Calu3 (cell line): ENCODE data around the gene IFI27L2. TPM values are rescaled to one million over a fixed set of nuclear protein-coding genes. Genes with fewer than 3 reads are reported as not detected.

Experiments used
- BruUV-seq: library from RNA; stranded (reverse); fragments of 400-500 nt; replicated peaks from 2 replicates; lab custom pipeline; 2021; lab: Mats Ljungman, UMichigan
- CTCF ChIA-PET: fragments of 300-600 bp; sonication (Branson Sonifier 250); formaldehyde crosslinking; loops from one replicate; lab custom pipeline; 2022; ENCODE audit warnings: antibody characterized with exemption; lab: Charles Lee
- DNase-seq: peaks from one replicate; pipeline ENCODE4 v3.0.0; 2022
- H3K27ac Mint-ChIP-seq: one replicate; pipeline ENCODE4 v1.8.0; 2022; ENCODE audit warnings: mixed read lengths; ENCODE audit not compliant: unreplicated experiment
- H3K27me3 Mint-ChIP-seq: one replicate; pipeline ENCODE4 v1.8.0; 2022; ENCODE audit warnings: mixed read lengths; ENCODE audit not compliant: unreplicated experiment
- H3K36me3 Mint-ChIP-seq: one replicate; pipeline ENCODE4 v1.8.0; 2022; ENCODE audit warnings: mild to moderate bottlenecking, moderate library complexity, mixed read lengths; ENCODE audit not compliant: insufficient read depth, unreplicated experiment
- H3K4me1 Mint-ChIP-seq: one replicate; pipeline ENCODE4 v1.8.0; 2022; ENCODE audit warnings: mild to moderate bottlenecking, low read depth, mixed read lengths; ENCODE audit not compliant: unreplicated experiment
- H3K4me3 Mint-ChIP-seq: one replicate; pipeline ENCODE4 v1.8.0; 2022; ENCODE audit warnings: mild to moderate bottlenecking, low read depth, moderate library complexity, mixed read lengths; ENCODE audit not compliant: unreplicated experiment
- H3K9me3 Mint-ChIP-seq: one replicate; pipeline ENCODE4 v1.8.0; 2022; ENCODE audit warnings: low read depth, mixed read lengths; ENCODE audit not compliant: unreplicated experiment
- intact Hi-C: fragments of 100-400 bp; cut with micrococcal nuclease; formaldehyde crosslinking; loops from one replicate; pipeline ENCODE4 v1.10.0; 2022; ENCODE audit not compliant: unreplicated experiment
- total RNA-seq: library from RNA; stranded (reverse); gene quantifications from 2 replicates; pipeline ENCODE4 v1.2.3, GENCODE V29; 2022
- TF ChIP-seq, protein P1 (sequence below): fragments of 200-600 bp; IDR thresholded peaks from one replicate; pipeline ENCODE4 v1.8.0; 2022; ENCODE audit warnings: antibody characterized with exemption; ENCODE audit not compliant: unreplicated experiment

Gene IFI27L2
- total RNA-seq, 1 experiment from 2014 or later, result 40.4 TPM

DNA sequence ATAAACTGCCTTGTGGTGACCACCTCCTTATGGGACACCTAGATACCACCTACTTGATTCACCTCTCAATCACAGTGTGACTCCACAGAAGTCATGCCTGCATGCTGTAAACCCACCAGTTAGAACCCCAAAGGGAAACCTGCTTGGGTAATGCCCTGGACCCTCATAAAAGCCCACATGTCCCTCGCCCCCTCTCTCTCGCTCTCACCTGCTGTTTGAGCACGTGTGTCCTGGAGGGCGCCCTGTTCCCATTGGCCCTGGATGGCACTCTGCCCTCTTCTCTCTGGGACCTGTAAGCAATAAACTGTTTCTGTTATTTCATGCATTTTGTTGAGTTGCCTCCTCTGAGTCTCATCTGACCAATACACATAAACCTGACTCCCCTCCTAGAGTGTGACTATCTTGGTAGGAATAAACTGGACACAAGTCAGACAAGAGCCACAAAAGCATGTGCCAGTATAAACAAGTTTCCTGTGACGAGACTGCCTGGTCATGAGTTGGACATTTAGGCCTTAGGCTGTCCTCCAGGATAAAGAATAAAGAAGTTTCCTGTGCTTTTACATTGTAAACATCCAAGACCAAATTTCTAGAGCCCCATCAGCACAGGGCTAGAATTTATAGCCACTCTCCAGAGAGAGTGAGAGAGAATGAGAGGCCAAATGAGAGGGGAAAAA lies 8.6 kb downstream of the IFI27L2 start:
- Mint-ChIP-seq H3K36me3 (peaks cover 12% of the 10 kb centered on the region), H3K4me3 (no peak overlapping the region), H3K9me3 (peaks cover 2% of the 10 kb centered on the region), H3K27ac (no peak overlapping the region), H3K27me3 (peaks cover 44% of the 10 kb centered on the region), H3K4me1 (peaks cover 11% of the 10 kb centered on the region)
- TF ChIP-seq, protein P1, sequence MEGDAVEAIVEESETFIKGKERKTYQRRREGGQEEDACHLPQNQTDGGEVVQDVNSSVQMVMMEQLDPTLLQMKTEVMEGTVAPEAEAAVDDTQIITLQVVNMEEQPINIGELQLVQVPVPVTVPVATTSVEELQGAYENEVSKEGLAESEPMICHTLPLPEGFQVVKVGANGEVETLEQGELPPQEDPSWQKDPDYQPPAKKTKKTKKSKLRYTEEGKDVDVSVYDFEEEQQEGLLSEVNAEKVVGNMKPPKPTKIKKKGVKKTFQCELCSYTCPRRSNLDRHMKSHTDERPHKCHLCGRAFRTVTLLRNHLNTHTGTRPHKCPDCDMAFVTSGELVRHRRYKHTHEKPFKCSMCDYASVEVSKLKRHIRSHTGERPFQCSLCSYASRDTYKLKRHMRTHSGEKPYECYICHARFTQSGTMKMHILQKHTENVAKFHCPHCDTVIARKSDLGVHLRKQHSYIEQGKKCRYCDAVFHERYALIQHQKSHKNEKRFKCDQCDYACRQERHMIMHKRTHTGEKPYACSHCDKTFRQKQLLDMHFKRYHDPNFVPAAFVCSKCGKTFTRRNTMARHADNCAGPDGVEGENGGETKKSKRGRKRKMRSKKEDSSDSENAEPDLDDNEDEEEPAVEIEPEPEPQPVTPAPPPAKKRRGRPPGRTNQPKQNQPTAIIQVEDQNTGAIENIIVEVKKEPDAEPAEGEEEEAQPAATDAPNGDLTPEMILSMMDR, result no peak
- no TSS peak for BruUV-seq
- CTCF ChIA-PET, result no interaction called here
- DNase-seq, result no peak
- intact Hi-C loops, result loop anchor here (5.0 kb wide), 1 partner anchor 54 kb away; no protein-coding TSS in a partner anchor

DNA sequence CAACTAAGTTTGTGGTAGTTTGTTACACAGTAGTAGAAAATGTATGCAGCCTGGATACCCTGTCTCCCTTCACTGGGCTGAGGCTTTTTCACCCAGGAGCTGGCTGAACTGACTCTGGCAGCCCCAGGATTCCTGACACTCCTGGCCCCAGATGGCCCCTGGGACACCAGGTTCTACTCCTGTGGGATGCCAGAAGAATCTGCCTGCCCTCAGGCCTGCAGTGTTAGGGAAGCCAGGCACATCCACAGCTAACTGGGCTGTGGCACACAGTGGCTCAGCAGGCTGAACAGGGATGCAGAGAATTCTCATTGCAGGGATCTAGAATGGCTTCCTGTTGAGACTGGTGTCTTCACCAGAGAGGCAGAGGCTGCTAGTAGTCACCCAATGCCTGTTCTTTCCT lies 10.3 kb downstream of the IFI27L2 start:
- intact Hi-C loops, result no loop called here
- DNase-seq, result no peak
- CTCF ChIA-PET, result no interaction called here
- no peak overlapping the region for H3K4me3 Mint-ChIP-seq
- BruUV-seq, result no TSS peak
- peaks cover 56% of the 10 kb centered on the region for H3K27me3 Mint-ChIP-seq
- H3K4me1 Mint-ChIP-seq, result peaks cover 17% of the 10 kb centered on the region
- peaks cover 12% of the 10 kb centered on the region for H3K36me3 Mint-ChIP-seq
- H3K9me3 Mint-ChIP-seq, result peaks cover 2% of the 10 kb centered on the region
- H3K27ac Mint-ChIP-seq, result no peak overlapping the region
- TF ChIP-seq, protein P1, result no peak

DNA sequence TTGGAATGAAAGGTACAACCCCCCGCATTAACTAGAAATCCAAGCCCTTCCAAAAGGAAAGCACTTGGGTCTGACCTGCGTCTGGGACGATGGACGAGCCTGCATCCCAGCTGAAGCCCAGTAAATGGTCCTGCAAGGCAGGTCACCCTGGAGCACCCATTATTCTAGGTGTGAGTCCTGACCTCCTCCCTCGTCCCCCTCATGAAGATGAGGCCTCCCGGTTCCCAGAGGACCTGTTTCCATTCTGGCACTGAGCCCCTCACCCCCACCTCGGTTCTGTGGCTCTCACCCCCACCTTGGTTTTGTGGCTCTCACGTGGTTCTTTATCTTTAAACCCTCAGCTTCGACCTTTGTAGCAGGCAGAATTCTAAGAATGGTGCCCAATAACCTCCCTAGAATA lies 11.5 kb downstream of the IFI27L2 start:
- Mint-ChIP-seq H3K36me3 (peaks cover 14% of the 10 kb centered on the region), H3K9me3 (peaks cover 2% of the 10 kb centered on the region), H3K4me1 (peaks cover 19% of the 10 kb centered on the region), H3K27ac (no peak overlapping the region), H3K4me3 (no peak overlapping the region), H3K27me3 (peaks cover 56% of the 10 kb centered on the region)
- DNase-seq, result no peak
- CTCF ChIA-PET, result no interaction called here
- TF ChIP-seq, protein P1, result no peak
- intact Hi-C loops, result no loop called here
- BruUV-seq, result no TSS peak

DNA sequence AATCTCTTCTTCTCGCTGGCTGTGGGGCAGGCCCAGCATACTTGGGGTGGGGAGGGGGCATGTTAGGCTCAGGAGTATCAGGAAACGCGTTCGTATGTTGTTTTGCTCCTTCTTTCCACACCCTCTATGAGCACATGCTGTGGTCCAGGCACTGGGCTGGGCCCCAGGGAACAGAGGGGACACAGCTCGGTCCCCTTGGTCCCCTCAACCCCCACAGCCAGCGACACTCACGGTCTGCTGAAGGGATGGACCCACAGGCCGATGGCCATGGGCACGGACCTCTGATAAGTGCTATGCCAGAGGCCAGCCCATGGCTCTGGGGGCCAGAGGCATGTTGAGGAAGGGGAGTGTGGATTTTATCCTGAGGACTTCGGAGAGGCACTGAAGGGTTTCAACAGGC lies 12.7 kb downstream of the IFI27L2 start:
- H3K36me3 Mint-ChIP-seq, result peaks cover 25% of the 10 kb centered on the region

More for the DNA sequence above, 12.7 kb downstream of the IFI27L2 start:
- CTCF ChIA-PET, result no interaction called here
- DNase-seq, result no peak
- TF ChIP-seq, protein P1, result no peak
- Mint-ChIP-seq H3K4me3 (no peak overlapping the region), H3K9me3 (no peaks in the 10 kb centered on the region), H3K4me1 (peaks cover 31% of the 10 kb centered on the region), H3K27ac (no peak overlapping the region), H3K27me3 (peaks cover 56% of the 10 kb centered on the region)
- no TSS peak for BruUV-seq
- intact Hi-C loops, result no loop called here
